OCI-M2 (cell line): ENCODE data around the gene CNNM3.
"Not testable (repeated sequence)": the region's sequence is repeated elsewhere in the genome, so short reads cannot be mapped to it uniquely, and the experiment has no call there.

Experiments
- DNase-seq: peaks from one replicate; lab custom pipeline; 2025; ENCODE audit not compliant: unreplicated experiment; lab: John Stamatoyannopoulos, UW

The CNNM3 gene

GRCh38 chr2:96816127-96816835 is at the start of gene CNNM3:
Gene CNNM3, plus strand, starts transcription at chr2:96816268. Its CDS starts 10 bp downstream, at chr2:96816278.
- DNase-seq, result peak; percentile 33

- no peak for DNase-seq
Measured at GRCh38 chr2:96767135-96767871, 48.8 kb upstream of the CNNM3 start.

DNA sequence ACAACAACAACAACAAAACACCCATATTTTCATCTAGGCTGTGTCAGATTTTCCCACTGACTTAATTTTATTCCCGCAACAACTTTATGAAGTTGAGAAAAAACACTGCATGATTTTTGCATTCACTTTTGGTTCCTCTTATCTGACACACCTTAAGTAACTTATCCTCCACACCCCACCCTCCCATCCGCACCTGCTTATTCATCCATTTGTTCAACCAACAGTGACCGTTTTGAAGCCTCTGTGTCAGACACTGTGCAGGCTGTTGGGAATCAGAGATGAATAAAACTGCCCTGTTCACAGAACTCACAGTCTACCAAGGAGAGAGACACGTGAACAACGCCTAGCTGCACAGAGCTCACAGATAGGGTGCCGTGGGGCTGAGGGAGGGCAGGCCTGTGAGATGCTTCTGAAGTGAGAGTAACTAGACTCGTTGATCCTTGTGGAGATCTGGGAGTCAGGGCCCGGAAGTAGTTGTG is 47.9 kb upstream of the CNNM3 start:
- no peak for DNase-seq

DNA sequence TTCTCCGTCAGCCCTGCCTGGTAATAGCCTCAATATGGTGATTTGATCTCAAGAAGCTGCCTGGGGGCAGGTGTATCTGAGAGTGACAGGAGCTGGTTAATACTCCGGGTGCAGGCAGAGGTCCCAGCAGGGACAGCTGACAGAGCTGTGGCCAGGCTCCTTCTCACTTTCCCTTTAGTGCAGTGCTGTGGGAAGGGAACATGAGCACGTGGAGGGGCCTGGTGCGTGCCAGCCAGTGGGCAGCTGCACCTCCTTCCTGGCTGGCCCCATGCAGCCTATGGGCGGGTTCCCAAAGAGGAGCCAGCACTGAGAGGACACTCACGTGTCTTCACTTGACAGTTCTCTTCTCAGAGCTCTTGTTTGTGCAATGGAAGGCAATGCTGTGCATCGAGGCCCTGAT is 46.3 kb upstream of the CNNM3 start:
- DNase-seq, result no peak

DNA sequence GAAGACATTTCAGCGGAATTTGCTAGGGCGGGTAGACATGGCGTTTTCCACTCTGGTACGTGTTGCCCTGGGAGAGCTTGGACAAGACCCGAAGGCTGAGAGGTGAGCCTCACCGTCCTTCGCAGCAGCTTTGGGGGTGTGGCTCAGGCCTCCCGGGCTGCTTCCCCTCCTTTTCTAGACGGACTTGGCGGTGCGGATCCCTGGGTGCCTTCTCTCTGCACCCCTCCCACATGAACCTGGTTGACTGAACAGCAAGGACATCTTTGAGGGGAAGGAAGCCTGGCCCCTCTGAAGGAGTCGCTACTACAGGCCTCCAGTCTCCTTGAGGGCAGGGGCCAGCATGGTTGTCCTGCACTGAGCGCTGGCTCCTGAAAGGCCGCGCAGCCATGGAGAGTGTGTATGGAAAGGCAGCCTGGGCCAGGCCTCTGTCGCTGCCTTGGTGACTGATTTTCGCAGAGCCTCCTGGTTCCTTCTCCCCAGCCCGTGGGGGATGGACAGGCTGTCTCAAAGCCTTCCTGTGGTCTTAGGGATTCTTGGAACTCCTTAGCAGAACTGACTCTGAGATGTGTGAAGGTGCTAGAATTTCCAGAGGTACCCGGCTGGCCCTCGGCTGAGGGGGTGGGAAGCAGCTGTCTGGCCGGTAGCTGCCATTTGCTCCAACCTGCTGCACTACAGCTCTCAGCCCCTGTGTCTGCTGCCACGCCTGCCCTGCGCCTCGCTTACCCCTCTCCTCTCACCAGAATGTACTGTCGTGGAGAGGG is 45.4 kb upstream of the CNNM3 start:
- no peak for DNase-seq

DNA sequence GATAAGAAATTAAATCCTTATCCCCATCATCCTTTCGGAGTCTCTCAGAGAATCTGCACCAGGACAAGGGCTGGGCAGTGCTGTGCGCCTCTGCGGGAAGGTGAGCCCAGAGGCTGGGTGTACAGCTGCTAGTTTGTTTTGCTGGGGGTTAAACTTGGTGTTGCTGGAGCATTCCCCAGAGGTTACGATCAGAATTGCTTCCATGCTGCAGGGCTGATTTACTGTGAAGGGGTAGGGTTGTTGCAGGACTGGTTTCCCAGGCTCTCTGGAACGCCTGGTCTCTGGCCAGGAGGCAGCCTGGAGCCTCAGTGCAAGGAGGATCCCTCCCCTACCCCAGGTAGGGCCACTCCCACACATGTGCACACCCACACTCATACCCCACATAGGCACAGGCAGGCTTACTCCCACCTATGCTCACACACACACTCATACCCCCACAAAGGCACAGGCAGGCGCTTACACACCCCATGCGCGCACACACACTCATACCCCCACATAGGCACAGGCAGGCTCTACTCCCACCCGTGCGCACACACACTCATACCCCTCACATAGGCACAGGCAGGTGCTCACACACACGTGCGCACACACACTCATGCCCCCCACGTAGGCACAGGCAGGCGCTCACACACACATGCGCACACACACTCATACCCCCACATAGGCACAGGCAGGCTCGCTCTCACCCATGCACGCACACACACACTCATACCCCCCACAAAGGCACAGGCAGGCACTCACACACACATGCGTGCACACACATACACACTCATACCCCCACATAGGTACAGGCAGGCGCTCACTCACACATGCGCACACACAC is 44.1 kb upstream of the CNNM3 start:
- DNase-seq, result no peak

GRCh38 chr2:96772903-96773671 is 43.0 kb upstream of the CNNM3 start:
- DNase-seq, result no peak

GRCh38 chr2:96773922-96774321 is 42.1 kb upstream of the CNNM3 start:
- no peak for DNase-seq

GRCh38 chr2:96775160-96775559 is 40.9 kb upstream of the CNNM3 start:
- no peak for DNase-seq

DNA sequence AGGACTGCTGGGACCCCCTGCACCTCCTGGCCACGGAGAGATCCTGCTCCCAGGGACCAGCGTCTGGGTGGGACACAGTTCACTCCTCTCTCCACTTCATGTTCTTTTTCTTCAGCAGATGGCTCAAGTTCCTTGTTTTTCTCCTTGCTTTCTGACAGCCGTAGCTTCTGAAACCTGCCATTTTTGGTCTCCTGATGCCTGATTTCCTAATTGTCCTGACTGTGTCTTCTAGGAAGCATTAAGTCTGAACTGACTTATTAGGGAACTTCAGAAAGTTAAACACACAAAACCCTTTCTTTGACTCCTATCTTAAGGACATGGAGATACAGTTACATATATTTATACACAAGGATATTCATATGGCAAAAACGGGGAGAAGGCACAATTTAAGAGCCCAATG is 32.7 kb upstream of the CNNM3 start:
- DNase-seq, result no peak

- DNase-seq, result no peak
Measured at GRCh38 chr2:96787411-96787810, 28.7 kb upstream of the CNNM3 start.

DNA sequence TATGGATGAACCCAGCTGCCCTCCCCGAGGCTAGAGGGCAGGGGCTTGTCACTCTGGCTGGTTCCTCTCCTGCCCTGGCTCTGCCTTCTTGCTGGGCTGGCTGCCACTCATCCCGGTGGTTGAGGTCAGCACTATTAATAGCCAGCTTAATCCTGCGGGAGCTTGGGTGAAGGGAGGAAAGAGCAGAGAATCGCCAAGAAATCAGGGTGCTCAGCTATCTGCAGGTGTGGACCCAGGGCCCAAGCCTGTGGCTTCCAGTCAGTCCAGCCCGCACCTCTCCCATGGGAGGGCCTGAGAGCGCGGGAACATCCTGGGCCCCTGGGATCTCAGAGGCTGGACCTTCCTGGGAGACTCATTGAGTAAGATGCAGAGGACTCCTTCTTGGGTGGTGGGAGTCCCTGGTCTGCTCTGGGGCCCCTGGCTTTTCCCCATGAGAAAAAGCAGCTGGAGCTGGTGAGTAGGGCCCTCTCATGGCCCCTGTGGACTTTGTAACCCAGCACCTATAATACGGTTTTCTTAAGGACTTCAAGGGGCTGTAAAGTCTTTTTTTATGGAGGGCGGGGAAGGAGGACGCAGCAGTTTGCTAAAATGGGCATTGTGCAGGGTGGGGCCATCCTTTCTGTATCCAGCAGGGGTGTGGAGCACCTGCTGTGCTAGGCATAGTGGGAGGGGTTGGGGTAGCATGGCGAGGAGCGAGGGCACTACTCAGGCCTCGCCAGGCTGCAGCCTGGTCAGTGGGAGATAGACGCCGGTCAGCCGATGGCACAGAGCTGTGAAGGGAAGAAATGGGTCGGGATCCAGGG is 27.4 kb upstream of the CNNM3 start:
- no peak for DNase-seq

- no peak for DNase-seq
Measured at GRCh38 chr2:96789245-96789617, 26.8 kb upstream of the CNNM3 start.

DNA sequence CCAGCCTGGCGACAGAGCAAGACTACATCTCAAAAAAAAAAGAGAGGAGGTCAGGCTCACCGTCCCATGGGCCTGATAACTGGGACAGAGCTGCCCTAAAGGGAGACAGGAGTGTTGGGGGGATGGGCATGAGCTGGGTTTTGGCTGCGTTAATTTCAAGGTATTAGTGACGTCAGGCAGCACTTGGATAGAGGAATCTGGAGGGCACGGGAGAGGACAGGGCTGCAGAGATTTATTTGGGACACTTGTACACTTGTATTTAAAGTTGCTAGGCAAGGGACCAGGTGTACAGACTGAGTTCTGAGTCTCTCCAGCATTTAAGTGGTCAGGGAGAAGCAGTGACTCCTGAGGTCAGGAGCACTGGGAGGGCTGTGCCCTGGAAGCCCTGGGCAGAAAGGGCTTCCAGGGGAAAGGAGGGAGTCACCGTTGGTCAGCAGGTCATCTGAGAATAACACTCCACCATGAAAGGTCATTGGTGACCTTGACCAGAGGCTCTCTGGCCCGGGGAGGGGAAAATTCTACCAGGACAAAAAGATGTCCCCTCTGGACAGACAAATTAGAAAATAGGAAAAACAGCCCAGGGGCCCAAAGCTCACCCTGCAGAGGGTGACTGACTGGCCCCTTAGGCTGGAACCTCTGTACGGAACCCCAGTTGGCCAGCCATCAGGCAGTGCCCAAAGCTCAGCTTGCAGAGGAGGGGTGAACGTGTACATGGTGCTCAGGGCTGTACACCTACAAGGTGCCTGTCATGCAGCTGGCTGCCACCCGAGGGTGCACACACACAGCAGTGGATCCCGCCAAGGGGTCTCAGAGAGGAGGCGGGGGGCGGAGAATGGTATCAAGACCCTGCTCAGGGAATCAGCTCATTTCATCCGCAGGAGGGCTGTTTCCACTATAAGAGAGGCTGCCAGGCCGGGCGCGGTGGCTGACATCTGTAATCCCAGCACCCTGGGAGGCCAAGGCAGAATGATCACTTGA is 23.0 kb upstream of the CNNM3 start:
- DNase-seq, result no peak

GRCh38 chr2:96795076-96795475 is 21.0 kb upstream of the CNNM3 start:
- DNase-seq, result no peak

DNA sequence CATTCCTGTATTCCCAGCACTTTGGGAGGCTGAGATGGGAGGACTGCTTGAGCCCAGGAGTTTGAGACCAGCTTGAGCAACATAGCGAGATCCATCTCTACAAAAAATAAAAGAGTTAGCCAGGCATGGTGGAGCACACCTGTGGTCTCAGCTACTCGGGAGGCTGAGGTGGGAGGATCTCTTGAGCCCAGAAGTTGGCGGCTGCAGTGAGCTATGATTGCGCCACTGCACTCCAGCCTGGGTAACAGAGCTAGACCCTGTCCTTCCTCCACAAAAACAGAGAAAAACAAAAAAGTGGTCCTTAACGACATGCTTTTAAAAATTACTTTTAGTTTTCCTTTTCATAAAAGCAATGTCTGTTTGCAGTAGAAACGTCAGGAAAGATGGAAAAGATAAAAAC is 19.6 kb upstream of the CNNM3 start:
- not testable (repeated sequence) for DNase-seq

DNA sequence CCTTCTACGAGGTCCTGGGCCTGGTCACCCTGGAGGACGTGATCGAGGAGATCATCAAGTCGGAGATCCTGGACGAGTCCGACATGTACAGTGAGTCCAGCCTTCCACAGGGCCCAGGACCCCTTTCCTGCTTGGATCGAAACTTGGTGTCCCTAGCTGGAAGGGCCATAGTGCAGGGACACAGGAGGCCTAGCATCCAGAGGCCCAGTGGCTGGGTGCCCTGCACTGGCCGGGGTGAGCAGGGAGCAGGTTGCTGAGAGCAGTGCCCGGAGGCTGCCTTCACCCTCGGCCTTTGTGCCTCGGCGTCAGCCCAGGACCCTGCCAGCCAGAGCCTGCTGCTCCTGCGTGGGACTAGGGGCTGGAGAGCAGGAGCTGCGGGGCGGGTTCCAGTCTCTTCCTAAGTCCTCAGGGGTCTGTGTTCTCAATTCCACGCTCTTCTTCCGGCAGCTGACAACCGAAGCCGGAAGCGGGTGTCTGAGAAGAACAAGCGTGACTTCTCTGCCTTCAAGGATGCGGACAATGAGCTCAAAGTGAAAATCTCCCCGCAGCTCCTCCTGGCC is 18.9 kb upstream of the CNNM3 start:
- DNase-seq, result no peak
